Measurements from ENCODE around the gene FILIP1.

GRCh38 chr6:75419416-75419815 lies 74.2 kb downstream of the FILIP1 start:
- TF ChIP-seq CTCF (IDR thresholded peaks at IDR 0.05): no peak
- TF ChIP-seq EZH2phosphoT487 (IDR thresholded peaks at IDR 0.05; ENCODE audit: borderline replicate concordance, low read depth): no peak
- TF ChIP-seq MAX (IDR thresholded peaks at IDR 0.05; ENCODE audit: low read depth): no peak
- no peak for TF ChIP-seq EP300 (IDR thresholded peaks at IDR 0.05; ENCODE audit: borderline replicate concordance in 1 of 2, low read depth in 1 of 2, low read length in 1 of 2)
- TF ChIP-seq JUND (IDR thresholded peaks at IDR 0.05): no peak
- TF ChIP-seq NFIC (IDR thresholded peaks at IDR 0.05; ENCODE audit: borderline replicate concordance): no peak
- TF ChIP-seq POLR2AphosphoS5 (IDR thresholded peaks at IDR 0.05; ENCODE audit: low read depth, low read length): no peak
- no peak for TF ChIP-seq MXI1 (IDR thresholded peaks at IDR 0.05; ENCODE audit: low read depth, low read length)
- TF ChIP-seq RFX5 (IDR thresholded peaks at IDR 0.05; ENCODE audit: low read length): no peak
- no peak for TF ChIP-seq CHD2 (IDR thresholded peaks at IDR 0.05; ENCODE audit: low read length, partially characterized antibody)
